Stimulated activated CD4-positive, alpha-beta T cell treated with anti-CD3 and anti-CD28 coated beads, Interleukin-2, amount 100 ng/mL, for 24 hours (primary cell): ENCODE measurements around the gene PRR20D.
"Not testable (repeated sequence)": the region's sequence is repeated elsewhere in the genome, so short reads cannot be mapped to it uniquely, and the experiment has no call there.

Source experiments
- DNase-seq, 2 donors: peaks; one replicate each; pipeline ENCODE4 v3.0.0-alpha.2; 2020

PRR20D gene

DNA sequence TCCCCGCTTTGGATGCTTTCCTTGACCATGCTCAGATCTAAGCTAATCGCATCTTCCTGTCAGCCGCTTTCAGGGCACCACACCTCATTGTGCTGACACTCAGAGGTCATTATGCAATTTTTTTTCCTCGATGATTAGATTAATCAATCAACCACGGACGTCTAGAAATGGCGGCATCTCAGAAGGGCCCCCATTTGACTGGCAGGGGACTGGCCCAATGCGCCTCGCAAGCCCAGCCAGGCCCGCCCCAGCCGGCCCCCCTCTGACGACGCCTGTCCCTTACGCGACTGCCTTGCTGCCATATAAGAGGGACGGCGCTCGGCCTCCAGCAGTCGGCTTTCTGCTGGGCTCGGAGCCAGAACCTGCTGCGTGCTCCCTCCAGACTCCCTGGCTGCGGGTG lies at the start of gene PRR20D:
Gene PRR20D, plus strand, starts transcription at position 301 of the 400 bp plus-strand sequence. CDS start 387 bp downstream, outside the sequence.
- DNase-seq = not testable (repeated sequence)

GRCh38 chr13:57114945-57115344 lies 45.5 kb upstream of the PRR20D start:
- DNase-seq = no peak

- DNase-seq = no peak
These were observed 36.8 kb upstream of the PRR20D start for GRCh38 chr13:57123681-57124080.

DNA sequence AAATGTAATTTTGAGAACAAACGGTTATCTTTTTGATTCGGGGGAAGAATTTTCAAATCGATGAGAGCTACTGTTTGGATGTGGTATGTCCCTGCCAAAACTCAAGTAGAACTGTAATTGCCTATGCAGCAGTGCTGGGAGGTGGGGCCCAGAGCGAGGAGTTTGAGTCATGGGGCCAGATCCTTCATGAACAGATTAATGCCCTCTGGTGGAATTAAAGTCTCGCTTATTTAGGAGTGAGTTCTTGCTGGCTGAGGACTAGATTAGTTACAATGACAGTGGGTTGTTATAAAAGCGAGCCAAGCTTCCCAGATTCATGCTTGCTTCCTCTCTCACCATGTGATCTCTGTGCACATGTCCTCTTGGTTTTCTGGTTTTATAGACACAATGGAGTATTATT lies 31.5 kb upstream of the PRR20D start:
- DNase-seq = no peak

- DNase-seq = no peak
These were observed 24.3 kb upstream of the PRR20D start for GRCh38 chr13:57136093-57136492.

- no peak for DNase-seq
These were observed 22.8 kb upstream of the PRR20D start for GRCh38 chr13:57137585-57137984.

- DNase-seq = no peak
These were observed 21.4 kb upstream of the PRR20D start for GRCh38 chr13:57138988-57139387.

DNA sequence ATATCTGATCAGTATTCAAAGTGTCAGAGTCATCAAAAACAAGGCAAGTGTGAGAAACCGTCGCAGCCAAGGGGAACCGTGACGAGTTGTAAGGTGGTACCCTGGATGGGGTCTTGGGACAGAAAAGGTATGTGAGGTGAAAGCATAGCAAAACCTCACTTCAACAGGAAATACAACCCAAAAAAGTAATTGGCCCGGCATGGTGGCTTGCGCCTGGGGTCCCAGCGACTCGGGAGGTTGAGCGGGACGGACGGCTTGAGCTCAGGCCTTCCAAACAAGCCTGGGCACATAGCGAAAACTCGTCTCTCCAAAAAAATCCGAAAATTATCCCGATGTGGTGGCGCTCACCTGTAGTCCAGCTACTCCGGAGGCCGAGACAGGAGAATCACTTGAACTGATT lies 20.7 kb upstream of the PRR20D start:
- not testable (repeated sequence) for DNase-seq

- DNase-seq = not testable (repeated sequence)
These were observed 20.0 kb upstream of the PRR20D start, which contains the start of gene PRR20A for GRCh38 chr13:57140235-57140968. PRR20A (plus strand) TSS chr13:57140918; CDS start chr13:57141305, 387 bp downstream.

DNA sequence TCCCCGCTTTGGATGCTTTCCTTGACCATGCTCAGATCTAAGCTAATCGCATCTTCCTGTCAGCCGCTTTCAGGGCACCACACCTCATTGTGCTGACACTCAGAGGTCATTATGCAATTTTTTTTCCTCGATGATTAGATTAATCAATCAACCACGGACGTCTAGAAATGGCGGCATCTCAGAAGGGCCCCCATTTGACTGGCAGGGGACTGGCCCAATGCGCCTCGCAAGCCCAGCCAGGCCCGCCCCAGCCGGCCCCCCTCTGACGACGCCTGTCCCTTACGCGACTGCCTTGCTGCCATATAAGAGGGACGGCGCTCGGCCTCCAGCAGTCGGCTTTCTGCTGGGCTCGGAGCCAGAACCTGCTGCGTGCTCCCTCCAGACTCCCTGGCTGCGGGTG lies 13.2 kb upstream of the PRR20D start, which contains the start of gene PRR20B:
Gene PRR20B, plus strand, starts transcription at position 301 of the 400 bp plus-strand sequence. CDS start 387 bp downstream, outside the sequence.
- not testable (repeated sequence) for DNase-seq

GRCh38 chr13:57148106-57148505 lies 12.3 kb upstream of the PRR20D start:
- DNase-seq = not testable (repeated sequence)

DNA sequence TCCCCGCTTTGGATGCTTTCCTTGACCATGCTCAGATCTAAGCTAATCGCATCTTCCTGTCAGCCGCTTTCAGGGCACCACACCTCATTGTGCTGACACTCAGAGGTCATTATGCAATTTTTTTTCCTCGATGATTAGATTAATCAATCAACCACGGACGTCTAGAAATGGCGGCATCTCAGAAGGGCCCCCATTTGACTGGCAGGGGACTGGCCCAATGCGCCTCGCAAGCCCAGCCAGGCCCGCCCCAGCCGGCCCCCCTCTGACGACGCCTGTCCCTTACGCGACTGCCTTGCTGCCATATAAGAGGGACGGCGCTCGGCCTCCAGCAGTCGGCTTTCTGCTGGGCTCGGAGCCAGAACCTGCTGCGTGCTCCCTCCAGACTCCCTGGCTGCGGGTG lies 6.7 kb upstream of the PRR20D start, which contains the start of gene PRR20C:
Gene PRR20C, plus strand, starts transcription at position 301 of the 400 bp plus-strand sequence. CDS start 387 bp downstream, outside the sequence.
- DNase-seq = not testable (repeated sequence)

GRCh38 chr13:57166897-57167296 lies 6.5 kb downstream of the PRR20D start, which contains the start of gene PRR20E:
PRR20E (plus strand) TSS chr13:57167197; CDS start chr13:57167584, 387 bp downstream.
- DNase-seq = not testable (repeated sequence)

GRCh38 chr13:57191667-57192066 lies 31.2 kb downstream of the PRR20D start:
- DNase-seq = no peak

- DNase-seq = no peak
These were observed 52.6 kb downstream of the PRR20D start for GRCh38 chr13:57212989-57213388.
